Stimulated activated CD4-positive, alpha-beta T cell treated with anti-CD3 and anti-CD28 coated beads, Interleukin-15, amount 100 ng/mL, for 24 hours (primary cell): ENCODE data around the gene C21orf58.

Experiments
- DNase-seq: peaks from one replicate; pipeline ENCODE4 v3.0.0-alpha.2; 2020

Gene C21orf58

DNA sequence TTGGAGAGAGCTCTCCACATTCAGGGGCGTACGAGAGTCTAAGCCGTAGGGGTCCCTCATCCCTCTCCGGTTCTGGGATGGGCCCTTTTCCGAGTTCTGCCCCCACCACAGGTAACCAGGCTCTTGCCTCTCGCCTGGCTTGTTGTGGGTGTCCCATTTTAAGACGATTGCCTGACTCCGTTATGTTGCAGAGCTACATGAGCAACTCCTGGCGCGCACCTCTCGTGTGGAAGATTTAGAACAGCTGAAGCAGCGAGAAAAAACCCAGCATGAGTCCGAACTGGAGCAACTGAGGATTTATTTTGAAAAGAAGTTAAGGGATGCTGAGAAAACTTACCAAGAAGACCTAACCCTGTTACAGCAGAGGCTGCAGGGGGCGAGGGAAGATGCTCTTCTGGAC lies 29.2 kb upstream of the C21orf58 start:
- DNase-seq = no peak

DNA sequence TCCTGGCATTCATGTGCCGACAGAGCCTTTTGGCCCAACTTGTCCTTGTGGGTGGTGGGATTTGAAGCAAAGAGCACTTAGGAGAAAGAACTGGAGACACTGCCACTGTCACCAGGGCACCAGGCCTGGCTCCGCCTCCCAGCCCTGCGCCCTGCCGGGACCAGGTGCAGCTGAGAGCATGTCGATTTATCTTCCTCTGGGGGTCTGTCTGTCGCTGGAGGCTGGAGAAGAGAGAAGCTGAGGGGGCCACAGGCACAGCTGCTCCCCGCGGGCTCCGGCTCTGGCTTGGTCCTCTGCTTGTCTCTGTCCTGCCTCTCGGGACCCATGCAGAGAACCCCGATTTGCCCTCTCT lies 28.5 kb upstream of the C21orf58 start:
- DNase-seq = no peak

- DNase-seq = no peak
These were observed 27.9 kb upstream of the C21orf58 start for GRCh38 chr21:46351476-46352163.

- DNase-seq = no peak
These were observed 27.3 kb upstream of the C21orf58 start for GRCh38 chr21:46350981-46351380.

- DNase-seq = no peak
These were observed 26.9 kb upstream of the C21orf58 start for GRCh38 chr21:46350571-46350970.

GRCh38 chr21:46349134-46349760 lies 25.6 kb upstream of the C21orf58 start:
- DNase-seq = no peak

- DNase-seq = no peak
These were observed 24.2 kb upstream of the C21orf58 start for GRCh38 chr21:46347791-46348381.

GRCh38 chr21:46347203-46347550 lies 23.5 kb upstream of the C21orf58 start:
- DNase-seq = no peak

DNA sequence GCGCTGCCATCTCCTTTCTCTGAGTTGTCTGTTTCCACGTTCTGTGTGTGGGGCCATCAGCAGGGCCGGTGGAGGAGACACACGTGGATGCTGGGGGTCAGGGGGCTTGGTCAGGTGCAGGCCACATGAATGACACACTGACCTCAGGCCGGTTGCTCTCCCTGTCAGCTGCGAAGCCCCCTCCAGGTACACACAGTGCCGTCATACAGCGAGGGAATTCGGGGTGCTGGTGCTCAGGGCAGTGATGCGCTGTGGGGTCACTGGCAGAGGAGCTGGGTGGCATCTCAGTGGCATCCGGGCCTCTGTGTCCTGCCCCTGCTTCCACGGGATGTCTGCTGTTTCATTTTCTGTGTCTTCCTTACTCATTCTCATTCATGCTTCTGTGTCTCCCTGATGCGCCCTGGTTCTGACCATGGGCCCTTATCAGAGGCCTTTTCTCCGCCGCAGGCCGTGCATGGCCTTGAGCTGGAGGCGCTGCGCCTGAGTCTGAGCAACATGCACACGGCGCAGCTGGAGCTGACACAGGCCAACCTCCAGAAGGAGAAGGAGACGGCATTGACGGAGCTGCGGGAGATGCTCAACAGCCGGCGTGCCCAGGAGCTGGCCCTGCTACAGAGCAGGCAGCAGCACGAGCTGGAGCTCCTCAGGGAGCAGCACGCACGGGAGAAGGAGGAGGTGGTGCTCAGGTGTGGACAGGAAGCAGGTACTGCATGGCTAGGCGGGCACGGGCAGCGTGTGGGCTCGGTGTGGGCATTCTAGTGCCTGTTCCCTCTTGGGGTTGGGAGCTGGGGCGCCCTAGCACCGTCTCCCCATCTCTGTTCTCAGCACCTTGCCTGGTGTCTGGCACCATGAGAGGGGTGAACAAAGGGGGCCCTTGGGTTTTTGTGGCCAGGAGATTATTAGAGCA lies 22.9 kb upstream of the C21orf58 start:
- DNase-seq = no peak

GRCh38 chr21:46345861-46346260 lies 22.2 kb upstream of the C21orf58 start:
- no peak for DNase-seq

DNA sequence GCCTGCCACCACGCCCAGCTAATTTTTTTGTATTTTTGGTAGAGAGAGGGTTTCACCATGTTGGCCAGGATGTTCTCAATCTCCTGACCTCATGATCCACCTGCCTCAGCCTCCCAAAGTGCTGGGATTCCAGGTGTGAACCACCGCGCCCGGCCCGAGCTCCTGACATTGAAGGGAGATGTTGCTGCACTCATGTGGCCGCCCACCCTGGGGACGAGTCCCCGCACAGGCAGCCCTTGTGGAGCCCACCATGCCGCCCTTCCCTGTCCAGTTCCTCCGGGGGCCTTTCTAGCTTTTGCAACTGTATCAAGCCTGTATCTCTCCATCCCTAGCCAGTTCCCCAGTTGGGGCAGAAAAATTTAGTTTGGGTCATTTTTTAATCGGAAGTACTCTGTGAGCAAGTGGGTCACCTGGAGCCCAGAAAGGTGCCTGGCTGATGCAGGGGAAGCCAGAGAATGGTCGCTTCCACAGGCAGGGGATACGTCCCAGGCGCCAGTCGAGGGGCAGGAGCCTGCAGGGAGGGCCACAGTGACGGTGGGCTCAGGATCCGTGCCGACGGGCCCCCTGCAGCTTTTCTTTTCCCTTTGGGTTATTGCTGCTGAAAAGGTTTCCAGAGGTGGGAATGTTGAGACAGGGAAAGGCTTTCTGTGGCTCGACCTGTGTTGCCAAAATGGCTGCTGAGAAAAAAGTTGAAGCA lies 20.7 kb upstream of the C21orf58 start:
- no peak for DNase-seq

- no peak for DNase-seq
These were observed 17.3 kb upstream of the C21orf58 start for GRCh38 chr21:46340998-46341397.

DNA sequence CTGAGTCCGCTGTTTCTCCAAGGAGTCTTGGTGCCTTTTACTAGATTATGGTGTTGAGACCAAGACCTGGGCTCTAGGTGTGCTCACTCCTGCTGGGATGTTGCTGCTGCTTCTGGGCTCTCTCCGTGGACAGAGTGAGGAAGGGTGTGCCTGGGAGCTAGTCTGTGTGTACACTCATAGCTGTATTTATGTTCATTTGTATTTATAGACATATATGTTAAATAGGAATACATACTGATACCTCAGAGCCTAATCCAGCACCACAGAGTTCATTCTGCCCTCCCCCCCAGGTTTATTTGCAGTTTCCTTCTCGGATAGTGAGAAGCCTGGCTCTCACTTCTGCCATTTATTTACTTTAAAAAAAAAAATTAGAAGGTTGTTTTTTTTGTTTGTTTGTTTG lies 12.9 kb upstream of the C21orf58 start:
- DNase-seq = no peak

GRCh38 chr21:46334351-46335140 lies 10.9 kb upstream of the C21orf58 start:
- no peak for DNase-seq

- DNase-seq = no peak
These were observed 6.1 kb upstream of the C21orf58 start for GRCh38 chr21:46329796-46330195.

GRCh38 chr21:46328151-46328550 lies 4.5 kb upstream of the C21orf58 start:
- no peak for DNase-seq

- DNase-seq = no peak
These were observed 4.0 kb upstream of the C21orf58 start for GRCh38 chr21:46327711-46328110.

GRCh38 chr21:46326110-46326703 lies 2.5 kb upstream of the C21orf58 start:
- no peak for DNase-seq

- peak; percentile 55 for DNase-seq
These were observed 1.6 kb upstream of the C21orf58 start for GRCh38 chr21:46325073-46325912.

- DNase-seq = peak; percentile 90
These were observed 861 bp upstream of the C21orf58 start for GRCh38 chr21:46324390-46325072.
